Activated CD4-positive, alpha-beta T cell treated with anti-CD3 and anti-CD28 coated beads, Interleukin-2, amount 50 U/mL, for 4 hours (primary cell): ENCODE results near the gene SLC13A1.
"Not testable (repeated sequence)": the region's sequence is repeated elsewhere in the genome, so short reads cannot be mapped to it uniquely, and the experiment has no call there.

Source experiments
- DNase-seq, 2 experiments: peaks; one replicate each; pipeline ENCODE4 v3.0.0-alpha.2; 2020

Gene SLC13A1

GRCh38 chr7:123199883-123200282 lies at the start of gene SLC13A1:
Gene SLC13A1 (minus strand): TSS chr7:123199969. CDS start chr7:123199946, 23 bp downstream.
- no peak for DNase-seq

- no peak for DNase-seq
Observed at GRCh38 chr7:123244768-123245167, 45.0 kb upstream of the SLC13A1 start.

DNA sequence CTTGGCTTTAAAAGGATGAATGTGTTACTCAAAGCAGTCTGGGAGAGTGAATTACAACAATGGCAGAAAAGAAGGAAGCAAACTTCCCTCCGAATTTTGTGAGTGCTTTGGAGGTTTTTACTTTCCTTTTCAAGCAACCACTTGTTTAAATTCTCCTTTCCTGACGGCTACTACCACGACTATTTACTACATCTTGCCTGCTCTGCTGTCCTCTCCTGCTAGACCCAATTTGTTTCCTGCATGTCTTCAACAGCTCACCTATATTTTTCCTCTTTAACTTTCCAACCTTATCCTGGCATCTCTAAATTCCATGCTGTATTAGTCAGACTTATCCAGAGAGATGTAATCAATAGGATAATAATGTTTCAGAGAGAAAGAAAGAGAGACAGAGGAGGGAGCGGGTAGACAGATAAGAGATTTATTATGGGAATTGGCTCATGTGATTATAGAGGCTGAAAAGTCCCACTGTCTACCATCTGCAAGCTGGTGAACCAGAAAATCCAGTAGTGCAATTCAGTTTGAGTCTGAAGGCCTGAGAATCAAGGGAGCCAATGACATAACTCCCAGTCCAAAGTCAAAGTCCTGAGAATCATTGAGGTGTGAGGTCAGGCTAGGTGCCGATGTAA lies 42.8 kb upstream of the SLC13A1 start:
- no peak for DNase-seq

DNA sequence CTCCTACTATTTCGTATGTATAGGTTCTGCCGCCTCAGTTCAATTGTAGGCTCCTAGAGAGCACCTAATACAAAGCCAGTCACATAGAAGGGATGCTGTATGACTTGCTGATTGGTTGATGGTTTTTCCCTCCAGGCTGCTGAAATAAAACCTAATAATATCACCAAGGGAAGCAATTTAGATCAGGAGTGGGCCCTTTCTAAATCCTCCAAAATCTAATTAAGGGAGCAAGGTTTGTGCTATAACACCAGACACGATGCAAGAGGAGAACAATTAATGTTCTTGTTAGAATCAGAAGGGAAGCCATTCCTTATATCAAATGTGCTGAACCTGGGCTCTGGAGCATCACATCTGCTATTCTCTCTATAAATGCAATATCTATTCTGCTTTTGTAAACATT lies 42.0 kb upstream of the SLC13A1 start:
- no peak for DNase-seq

- no peak for DNase-seq
Observed at GRCh38 chr7:123231021-123232000, 31.5 kb upstream of the SLC13A1 start.

DNA sequence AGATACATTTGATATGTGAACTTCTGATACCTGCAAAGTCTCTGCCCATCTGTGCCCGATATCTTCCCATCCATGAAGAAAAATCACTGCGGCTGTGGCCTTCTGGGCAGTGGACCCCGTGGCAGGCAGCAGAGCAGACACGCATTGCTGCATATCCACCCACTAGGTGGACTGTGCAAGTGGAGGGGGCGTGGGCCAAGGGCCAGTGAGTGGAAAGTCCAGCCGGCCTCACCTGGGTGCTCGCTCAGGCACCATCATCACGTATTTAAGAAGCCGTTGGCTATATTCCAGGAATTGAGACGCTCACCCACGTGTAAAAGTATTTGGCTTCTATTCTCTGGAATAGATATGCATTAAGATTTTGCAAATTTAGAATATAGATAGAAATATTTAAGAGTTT lies 30.8 kb upstream of the SLC13A1 start:
- no peak for DNase-seq

DNA sequence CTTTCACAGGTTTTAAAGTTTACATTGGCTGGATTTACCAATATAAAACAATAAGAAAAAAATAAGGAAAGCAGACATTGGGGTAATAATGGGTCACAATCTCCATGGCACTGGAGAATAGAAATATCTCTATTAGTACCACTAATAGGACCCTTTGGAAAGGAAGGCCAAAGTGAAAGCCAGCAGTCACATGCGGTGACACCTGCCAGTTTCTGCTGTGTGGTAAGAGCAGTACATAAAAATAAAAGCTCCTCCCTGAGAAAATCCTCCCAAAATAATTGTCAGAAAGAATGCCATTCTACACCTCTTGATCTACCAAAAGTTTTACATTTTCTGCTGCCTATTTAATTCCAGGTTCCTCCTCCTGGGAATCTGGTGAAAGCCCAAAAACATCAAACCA lies 30.4 kb upstream of the SLC13A1 start:
- DNase-seq = no peak

DNA sequence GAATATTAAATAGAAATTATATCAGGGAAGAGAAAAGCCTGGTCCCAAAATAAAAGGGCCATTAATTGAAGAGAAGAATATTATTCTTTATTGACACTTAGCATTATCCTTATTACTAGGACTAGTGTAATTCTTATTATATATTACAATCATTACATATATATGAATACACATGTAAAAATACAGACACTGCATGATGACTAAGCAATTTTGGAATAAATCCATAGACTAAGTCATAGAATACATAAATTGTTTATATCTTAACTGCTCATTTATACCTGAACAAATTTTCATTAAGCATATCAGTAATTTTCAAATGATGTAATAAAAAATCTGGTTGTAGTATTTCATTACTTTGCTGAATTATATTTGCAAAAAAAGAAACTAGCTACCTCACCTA lies 29.7 kb upstream of the SLC13A1 start:
- DNase-seq = no peak

DNA sequence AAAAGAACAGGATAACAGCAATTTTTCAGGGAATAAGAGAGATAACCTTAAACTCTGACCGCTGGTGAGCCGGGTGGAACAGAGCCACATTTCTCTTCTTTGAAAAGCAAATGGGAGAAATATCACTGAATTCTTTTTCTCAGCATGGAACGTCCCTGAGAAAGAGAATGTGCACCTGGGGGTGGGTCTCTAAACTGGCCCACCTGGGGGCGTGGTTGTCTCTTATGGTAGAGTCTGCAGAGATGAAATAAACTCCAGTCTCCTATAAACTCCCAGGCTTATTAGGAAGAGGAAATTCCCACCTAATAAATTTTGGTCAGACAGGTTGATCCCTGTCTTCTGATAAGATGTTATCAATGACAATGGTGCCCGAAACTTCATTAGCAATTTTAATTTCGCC lies 27.9 kb upstream of the SLC13A1 start:
- DNase-seq = not testable (repeated sequence)

DNA sequence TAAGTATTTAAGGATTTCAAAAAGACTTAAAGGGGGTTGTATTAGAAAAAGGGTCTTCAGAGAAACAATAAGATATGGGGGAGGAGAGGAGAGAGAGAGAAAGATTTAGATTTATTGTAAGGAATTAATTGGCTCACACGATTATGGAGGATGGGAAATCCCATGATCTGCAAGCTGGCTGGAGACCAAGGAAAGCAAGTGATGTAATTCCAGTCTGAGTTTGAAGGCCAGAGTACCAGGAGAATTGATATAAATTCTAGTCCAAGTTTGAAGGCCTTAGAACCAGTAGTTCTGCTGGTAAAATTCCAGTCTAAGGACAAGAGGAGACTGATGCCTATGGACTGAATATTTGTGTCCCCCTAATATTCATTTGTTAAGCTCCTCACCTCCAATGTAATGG lies 20.6 kb upstream of the SLC13A1 start:
- no peak for DNase-seq

- no peak for DNase-seq
Observed at GRCh38 chr7:123218866-123219265, 19.1 kb upstream of the SLC13A1 start.

- DNase-seq = no peak
Observed at GRCh38 chr7:123216825-123217224, 17.1 kb upstream of the SLC13A1 start.

DNA sequence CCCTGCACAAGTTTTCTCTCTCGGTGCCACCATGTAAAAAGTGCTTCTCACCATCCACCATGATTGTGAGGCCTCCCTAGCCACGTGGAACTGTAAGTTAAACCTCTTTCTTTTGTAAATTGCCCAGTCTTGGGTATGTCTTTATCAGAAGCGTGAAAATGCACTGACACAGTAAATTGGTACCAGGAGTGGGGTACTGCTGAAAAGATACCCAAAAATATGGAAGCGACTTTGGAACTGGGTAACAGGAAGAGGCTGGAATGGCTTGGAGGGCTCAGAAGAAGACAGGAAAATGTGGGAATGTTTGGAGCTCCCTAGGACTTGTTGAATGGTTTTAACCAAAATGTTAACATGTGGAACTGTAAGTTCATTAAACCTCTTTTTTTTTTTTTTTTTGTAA lies 15.6 kb upstream of the SLC13A1 start:
- no peak for DNase-seq

GRCh38 chr7:123211545-123211944 lies 11.8 kb upstream of the SLC13A1 start:
- DNase-seq = no peak

- DNase-seq = no peak
Observed at GRCh38 chr7:123210986-123211385, 11.2 kb upstream of the SLC13A1 start.

GRCh38 chr7:123209786-123210185 lies 10.0 kb upstream of the SLC13A1 start:
- DNase-seq = no peak

DNA sequence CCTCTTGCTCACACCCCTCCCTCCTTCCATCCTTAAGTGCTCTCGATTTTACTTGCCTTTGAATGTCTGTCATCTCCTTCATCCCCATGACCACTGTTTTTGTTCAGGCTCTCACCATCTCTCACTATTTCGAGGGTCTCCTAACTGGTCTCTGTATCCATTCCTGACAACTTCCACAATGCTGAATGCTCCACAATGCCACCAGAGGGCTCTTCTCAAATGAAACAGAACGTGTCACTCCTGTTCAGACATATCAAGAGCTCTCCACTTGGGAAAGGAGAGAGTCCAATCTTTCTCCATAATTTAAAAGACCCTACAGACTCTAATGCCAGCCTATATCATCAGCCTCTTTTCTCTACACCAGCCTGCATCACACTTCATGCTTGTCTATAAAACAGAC lies 9.0 kb upstream of the SLC13A1 start:
- DNase-seq = no peak

DNA sequence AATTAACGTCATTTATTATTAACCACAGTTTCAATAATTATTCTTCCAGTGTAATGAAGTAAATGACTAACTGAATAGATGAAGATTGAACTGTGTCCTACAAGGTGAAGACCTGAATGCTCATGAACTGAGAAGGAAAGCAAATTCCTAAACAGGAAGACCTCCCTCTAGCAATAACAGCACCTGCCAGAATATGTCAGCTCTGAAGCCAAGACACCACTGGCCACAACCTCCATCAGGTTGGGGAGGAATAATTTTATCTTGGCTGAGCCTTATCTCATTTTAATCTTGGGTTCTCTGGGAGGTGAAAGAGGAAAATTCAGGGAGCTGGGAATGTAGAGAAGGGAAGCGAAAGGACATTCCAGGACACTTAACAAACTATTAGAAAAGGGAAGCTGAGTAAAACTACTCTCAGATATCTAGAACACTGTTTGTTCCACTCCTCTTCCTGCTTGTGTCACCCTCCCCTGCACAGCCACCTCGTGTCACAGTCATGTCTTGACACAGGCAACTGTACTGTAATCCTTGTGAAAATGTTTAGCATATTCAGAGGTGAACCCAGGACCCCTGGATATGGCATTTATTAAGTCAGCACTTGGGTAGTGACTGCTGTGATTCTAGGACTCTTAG lies 4.6 kb upstream of the SLC13A1 start:
- no peak for DNase-seq

DNA sequence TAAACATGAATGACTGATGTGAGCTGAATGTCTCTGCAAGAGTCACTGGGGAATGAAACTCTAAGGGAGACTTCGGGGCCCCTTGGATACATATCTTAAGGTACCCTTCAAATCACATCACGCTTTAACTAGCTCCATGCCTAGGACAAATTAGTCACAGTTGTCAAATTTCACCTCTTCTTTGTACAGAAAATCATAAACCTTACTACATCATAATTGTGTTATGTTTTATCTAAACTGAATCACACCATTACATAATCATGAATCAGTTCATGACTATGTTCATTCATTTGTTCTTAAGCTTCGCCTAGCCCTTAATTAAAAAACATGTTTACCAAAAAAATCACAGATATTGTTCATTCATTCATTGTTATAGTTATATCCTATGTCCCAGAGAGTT lies 2.1 kb upstream of the SLC13A1 start:
- DNase-seq = no peak

DNA sequence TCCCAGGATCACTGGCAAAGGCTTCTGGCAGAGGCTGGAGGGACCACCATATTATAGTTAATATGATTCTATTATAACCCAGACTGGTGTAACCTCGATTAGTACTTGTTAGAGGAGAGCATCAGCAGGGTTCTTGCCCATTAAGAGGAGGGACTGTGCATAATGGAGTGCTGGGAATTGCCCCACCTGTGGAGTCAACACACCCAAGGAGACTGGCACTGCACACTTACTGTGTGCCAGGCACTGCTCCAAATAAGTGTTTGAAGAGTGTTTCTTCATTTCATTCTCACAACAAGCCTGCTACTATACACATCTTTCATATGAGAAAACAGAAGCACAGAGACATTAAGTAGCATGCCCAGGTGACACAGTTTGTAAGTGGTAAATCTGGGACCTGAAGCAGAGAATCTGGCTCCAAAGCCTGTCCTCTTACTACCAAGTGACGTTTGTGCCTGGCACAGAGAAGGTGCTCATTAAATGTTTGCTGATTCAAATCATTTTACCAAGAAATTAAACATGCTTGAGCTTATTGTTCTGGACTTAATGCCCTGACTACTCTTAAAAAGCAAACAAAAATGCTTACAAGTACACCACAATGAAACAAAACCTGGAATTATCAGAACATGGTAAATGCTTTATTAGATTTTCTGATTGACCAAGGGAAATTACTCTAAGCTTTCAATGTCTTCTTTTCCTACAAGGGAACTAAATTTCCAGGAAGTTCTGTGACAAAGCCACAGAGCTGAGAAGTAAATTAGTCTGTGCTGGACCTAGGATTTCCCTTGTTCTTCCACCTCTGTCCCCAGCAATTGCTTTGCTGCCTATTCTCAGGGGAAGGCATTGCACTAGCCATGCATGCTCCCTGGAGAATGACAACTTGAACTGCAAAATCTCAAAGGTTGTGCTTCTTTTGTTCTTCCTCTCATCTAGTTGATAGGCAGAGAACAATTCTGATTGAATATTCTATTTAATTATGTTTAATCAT lies 809 bp downstream of the SLC13A1 start:
- DNase-seq = no peak

GRCh38 chr7:123198111-123198510 lies 1.7 kb downstream of the SLC13A1 start:
- DNase-seq = no peak

DNA sequence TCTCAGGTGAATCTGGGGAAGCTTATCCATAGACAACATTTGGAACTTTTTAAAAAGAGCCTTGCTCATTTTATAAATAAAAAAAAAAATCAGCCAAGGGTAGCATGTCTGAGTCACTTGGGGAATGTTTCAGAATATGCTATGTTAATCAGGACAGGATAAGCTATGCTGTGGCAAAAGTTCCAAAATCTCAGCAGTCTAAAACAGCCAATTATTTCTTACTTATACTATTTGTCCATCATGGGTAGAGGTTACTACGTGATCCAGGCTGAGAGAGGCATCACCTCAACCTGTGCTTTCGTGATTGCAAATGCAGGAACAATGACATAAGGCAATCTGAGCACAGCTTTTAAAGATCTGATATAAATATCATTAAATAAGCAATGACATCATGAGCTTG lies 6.5 kb downstream of the SLC13A1 start:
- no peak for DNase-seq

GRCh38 chr7:123191132-123191531 lies 8.6 kb downstream of the SLC13A1 start:
- no peak for DNase-seq
